ENCODE measurements around the gene PPP1CA.

GRCh38 chr11:67405196-67405567 is 3.5 kb upstream of the PPP1CA start:
- TF ChIP-seq, protein P1, sequence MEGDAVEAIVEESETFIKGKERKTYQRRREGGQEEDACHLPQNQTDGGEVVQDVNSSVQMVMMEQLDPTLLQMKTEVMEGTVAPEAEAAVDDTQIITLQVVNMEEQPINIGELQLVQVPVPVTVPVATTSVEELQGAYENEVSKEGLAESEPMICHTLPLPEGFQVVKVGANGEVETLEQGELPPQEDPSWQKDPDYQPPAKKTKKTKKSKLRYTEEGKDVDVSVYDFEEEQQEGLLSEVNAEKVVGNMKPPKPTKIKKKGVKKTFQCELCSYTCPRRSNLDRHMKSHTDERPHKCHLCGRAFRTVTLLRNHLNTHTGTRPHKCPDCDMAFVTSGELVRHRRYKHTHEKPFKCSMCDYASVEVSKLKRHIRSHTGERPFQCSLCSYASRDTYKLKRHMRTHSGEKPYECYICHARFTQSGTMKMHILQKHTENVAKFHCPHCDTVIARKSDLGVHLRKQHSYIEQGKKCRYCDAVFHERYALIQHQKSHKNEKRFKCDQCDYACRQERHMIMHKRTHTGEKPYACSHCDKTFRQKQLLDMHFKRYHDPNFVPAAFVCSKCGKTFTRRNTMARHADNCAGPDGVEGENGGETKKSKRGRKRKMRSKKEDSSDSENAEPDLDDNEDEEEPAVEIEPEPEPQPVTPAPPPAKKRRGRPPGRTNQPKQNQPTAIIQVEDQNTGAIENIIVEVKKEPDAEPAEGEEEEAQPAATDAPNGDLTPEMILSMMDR (IDR thresholded peaks at IDR 0.05), result no peak
- TF ChIP-seq POLR2A (IDR thresholded peaks at IDR 0.05), result no peak
